Measurements from ENCODE around the gene SCAMP4. TPM values are rescaled to one million over a fixed set of nuclear protein-coding genes. Genes with fewer than 3 reads are reported as not detected.

The SCAMP4 gene
- total and polyA plus RNA-seq, 9 of the 15 experiments (the other 6 are each of a cell fraction or from before 2014, with no cell fraction given) = 0.81 to 45.9 (median 12.8) TPM

GRCh38 chr19:1962674-1963073 lies 57.5 kb downstream of the SCAMP4 start:
- H3K4me1 ChIP-seq (replicated peaks in 1 of 2; ENCODE audit: control insufficient read depth in 2 of 2, insufficient read depth in 2 of 2, low read length in 2 of 2) = peaks cover 0 to 29% of the 10 kb centered on the region in 2 experiments; a peak in 2 of 5 replicates
- ATAC-seq = no peak
- intact Hi-C loops (cut with micrococcal nuclease) (no loop called here), in situ Hi-C loops (cut with MboI) (no loop called here)
- H3K4me3 ChIP-seq = no peak overlapping the region
- peaks cover 30% of the 10 kb centered on the region; the same call in 2 of the 3 replicates for H3K36me3 ChIP-seq (ENCODE audit: control insufficient read depth, insufficient read depth, low read length)
- DNase-seq (ENCODE audit: extremely low read depth in 1 of 4, low spot score in 3 of 4) = no peak
- H3K27me3 ChIP-seq (ENCODE audit: control insufficient read depth in 2 of 2, insufficient read depth in 2 of 2, low read length in 2 of 2) = no peaks in the 10 kb centered on the region
- no peak overlapping the region for H3K27ac ChIP-seq (ENCODE audit: extremely low read depth, low read depth, low read length)
- peaks cover 3% of the 10 kb centered on the region for H3K9me1 ChIP-seq (ENCODE audit: control insufficient read depth, insufficient read depth, low read length)
- H4K20me1 ChIP-seq (replicated peaks; ENCODE audit: control insufficient read depth, insufficient read depth, low read length) = peaks cover 5% of the 10 kb centered on the region; the same call in 1 of the 2 replicates
- TF ChIP-seq ILK (tag; IDR thresholded peaks at IDR 0.05; ENCODE audit: borderline replicate concordance, low read depth) (no peak), POLR2G (IDR thresholded peaks at IDR 0.05; ENCODE audit: low read depth, low read length) (peak; percentile 46)
- H3K4me2 ChIP-seq (ENCODE audit: insufficient read depth, low read length) = no peak overlapping the region
- BruUV-seq (replicated peaks) = no TSS peak
- ChIA-PET CTCF (ENCODE audit: low intra/inter-chr PET ratio) (no interaction called here), POLR2A (interaction anchor here (0.7 kb wide), 1 partner anchor 65 kb away, joined by 5 read pairs; no protein-coding TSS in a partner anchor)
- WGBS (ENCODE audit: insufficient coverage, low coverage, missing lambda C conversion rate) = 89% methylated on average over 12 of the region's 23 CpGs
- FAIRE-seq = no peak
- peaks cover 42% of the 10 kb centered on the region for H3K79me2 ChIP-seq (ENCODE audit: control insufficient read depth, insufficient read depth, low read length)
- H3K9me3 ChIP-seq (replicated peaks; ENCODE audit: control insufficient read depth, insufficient read depth, low read depth, low read length) = no peaks in the 10 kb centered on the region
- H2AFZ ChIP-seq (ENCODE audit: low read depth, low read length) = no peak overlapping the region
- no peak overlapping the region for H3K9ac ChIP-seq (ENCODE audit: insufficient read depth in 1 of 2, low read depth in 2 of 2, low read length in 2 of 2)

GRCh38 chr19:1967087-1967608 lies 61.9 kb downstream of the SCAMP4 start:
- Histone ChIP-seq H3K4me2 (ENCODE audit: insufficient read depth, low read length) (no peak overlapping the region), H3K9me3 (replicated peaks; ENCODE audit: control insufficient read depth, insufficient read depth, low read depth, low read length) (no peaks in the 10 kb centered on the region), H3K27me3 (ENCODE audit: control insufficient read depth in 2 of 2, insufficient read depth in 2 of 2, low read length in 2 of 2) (no peaks in the 10 kb centered on the region), H3K79me2 (ENCODE audit: control insufficient read depth, insufficient read depth, low read length) (peaks cover 36% of the 10 kb centered on the region), H3K4me1 (replicated peaks in 1 of 2; ENCODE audit: control insufficient read depth in 2 of 2, insufficient read depth in 2 of 2, low read length in 2 of 2) (peaks cover 0 to 43% of the 10 kb centered on the region in 2 experiments; a peak in 2 of 5 replicates), H2AFZ (ENCODE audit: low read depth, low read length) (no peak overlapping the region), H3K4me3 (no peak overlapping the region), H3K9ac (ENCODE audit: insufficient read depth in 1 of 2, low read depth in 2 of 2, low read length in 2 of 2) (peak overlapping the region in 1 of 2 experiments; percentile 52; a peak in 1 of 4 replicates), H3K36me3 (ENCODE audit: control insufficient read depth, insufficient read depth, low read length) (peaks cover 49% of the 10 kb centered on the region; the same call in 2 of the 3 replicates), H4K20me1 (replicated peaks; ENCODE audit: control insufficient read depth, insufficient read depth, low read length) (peaks cover 14% of the 10 kb centered on the region; the same call in 1 of the 2 replicates), H3K9me1 (ENCODE audit: control insufficient read depth, insufficient read depth, low read length) (peaks cover 3% of the 10 kb centered on the region), H3K27ac (ENCODE audit: extremely low read depth, low read depth, low read length) (no peak overlapping the region)
- no peak for FAIRE-seq
- TF ChIP-seq RBM22 (IDR thresholded peaks at IDR 0.05; ENCODE audit: low read depth, low read length, poor library complexity, severe bottlenecking) = no peak
- peak; percentile 49; the same call in 1 of the 2 replicates for TF ChIP-seq POLR2G (IDR thresholded peaks at IDR 0.05; ENCODE audit: low read depth, low read length)
- CTCF ChIA-PET (ENCODE audit: low intra/inter-chr PET ratio) = no interaction called here
- no peak for ATAC-seq
- WGBS (ENCODE audit: insufficient coverage, low coverage, missing lambda C conversion rate) = 93% methylated on average over 24 of the region's 26 CpGs
- DNase-seq (ENCODE audit: extremely low read depth in 1 of 4, low spot score in 3 of 4) = no peak
- BruUV-seq (replicated peaks) = no TSS peak
- POLR2A ChIA-PET = no interaction called here
- in situ Hi-C loops (cut with MboI) = no loop called here
- intact Hi-C loops (cut with micrococcal nuclease) = no loop called here

Measured in K562 (cell line).